Adrenal gland (tissue), 5 donors: Measurements from ENCODE around the gene DOCK3.

Experiments used
- POLR2A ChIP-seq, 2 donors: fragments of 450-650 bp; IDR thresholded peaks; one replicate each; pipeline ENCODE4 v1.6.1; 2017; ENCODE audit warnings: antibody characterized with exemption in 2 of 2, mild to moderate bottlenecking in 2 of 2, moderate library complexity in 1 of 2
- TF ChIP-seq, protein P1 (sequence below), 6 experiments: fragments of 450-650 bp in 4 of 6; fragments of 200-600 bp in 2 of 6; sonication (generic) in 1 of 6; IDR thresholded peaks; 1 replicate in 5 of 6; 2 replicates in 1 of 6; pipeline versions ENCODE4 v1.5.1 to v1.8.0; 2016 to 2021; ENCODE audit warnings: antibody characterized with exemption in 6 of 6, mild to moderate bottlenecking in 2 of 6, moderate library complexity in 1 of 6
- donor health status: DM: no; HTN: no; CAD: no.

DNA sequence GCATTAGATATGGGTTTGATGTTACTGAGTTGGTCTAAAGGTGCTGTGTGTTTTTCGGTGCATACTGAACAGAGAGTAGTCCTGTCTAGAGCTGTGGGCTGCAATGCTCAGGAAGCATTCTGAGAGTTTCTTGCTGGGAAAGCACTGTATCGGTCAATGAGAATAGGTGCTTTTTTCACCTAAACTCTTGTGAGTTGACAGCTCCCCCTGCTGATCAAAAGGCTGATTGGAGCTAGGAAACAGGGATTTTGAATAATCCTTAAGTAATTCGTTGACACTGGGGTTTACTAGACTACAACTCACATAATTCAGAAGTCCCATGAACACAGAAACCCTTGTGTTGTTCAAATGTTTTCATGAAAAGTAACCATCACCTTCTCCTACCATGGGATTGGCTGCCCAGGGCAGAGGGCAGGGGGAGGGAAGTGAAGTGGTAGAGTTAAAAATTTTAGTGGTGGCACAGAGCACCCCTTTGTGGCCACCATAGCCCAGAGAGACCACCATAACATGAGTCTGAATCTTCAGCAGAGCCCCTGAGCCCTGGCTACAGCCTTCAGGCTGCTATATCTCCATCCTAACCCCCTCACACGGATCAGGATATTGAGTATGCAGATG lies 697.3 kb downstream of the DOCK3 start:
- no peak for TF ChIP-seq POLR2A (IDR thresholded peaks at IDR 0.05)
- TF ChIP-seq, protein P1, sequence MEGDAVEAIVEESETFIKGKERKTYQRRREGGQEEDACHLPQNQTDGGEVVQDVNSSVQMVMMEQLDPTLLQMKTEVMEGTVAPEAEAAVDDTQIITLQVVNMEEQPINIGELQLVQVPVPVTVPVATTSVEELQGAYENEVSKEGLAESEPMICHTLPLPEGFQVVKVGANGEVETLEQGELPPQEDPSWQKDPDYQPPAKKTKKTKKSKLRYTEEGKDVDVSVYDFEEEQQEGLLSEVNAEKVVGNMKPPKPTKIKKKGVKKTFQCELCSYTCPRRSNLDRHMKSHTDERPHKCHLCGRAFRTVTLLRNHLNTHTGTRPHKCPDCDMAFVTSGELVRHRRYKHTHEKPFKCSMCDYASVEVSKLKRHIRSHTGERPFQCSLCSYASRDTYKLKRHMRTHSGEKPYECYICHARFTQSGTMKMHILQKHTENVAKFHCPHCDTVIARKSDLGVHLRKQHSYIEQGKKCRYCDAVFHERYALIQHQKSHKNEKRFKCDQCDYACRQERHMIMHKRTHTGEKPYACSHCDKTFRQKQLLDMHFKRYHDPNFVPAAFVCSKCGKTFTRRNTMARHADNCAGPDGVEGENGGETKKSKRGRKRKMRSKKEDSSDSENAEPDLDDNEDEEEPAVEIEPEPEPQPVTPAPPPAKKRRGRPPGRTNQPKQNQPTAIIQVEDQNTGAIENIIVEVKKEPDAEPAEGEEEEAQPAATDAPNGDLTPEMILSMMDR (IDR thresholded peaks at IDR 0.05): peak; percentile 41 to 80 (median 78)
